GM06990 (cell line): ENCODE data around the gene FREY1.

Source experiments
- DNase-seq: peaks from one replicate; pipeline ENCODE4 v3.0.0-alpha.2; 2011; ENCODE audit not compliant: insufficient read length; ENCODE audit errors: extremely low read depth
- H3K27me3 ChIP-seq: replicated peaks from 2 replicates; pipeline ENCODE4 v1.6.0; 2011; ENCODE audit warnings: low read length; ENCODE audit not compliant: control insufficient read depth, insufficient read depth
- H3K36me3 ChIP-seq: 2 replicates; pipeline ENCODE4 v1.5.1; 2011; ENCODE audit warnings: low read length; ENCODE audit not compliant: control insufficient read depth, insufficient read depth
- H3K4me3 ChIP-seq: replicated peaks from 2 replicates; pipeline ENCODE4 v1.5.1; 2011; ENCODE audit warnings: low read depth, mild to moderate bottlenecking, control low read depth, low read length
- CTCF ChIP-seq: IDR thresholded peaks from 2 replicates; pipeline ENCODE4 v1.5.1; 2011; ENCODE audit warnings: low read length, control low read depth, mild to moderate bottlenecking, inconsistent platforms; ENCODE audit not compliant: insufficient read depth, poor library complexity, severe bottlenecking

FREY1 gene

DNA sequence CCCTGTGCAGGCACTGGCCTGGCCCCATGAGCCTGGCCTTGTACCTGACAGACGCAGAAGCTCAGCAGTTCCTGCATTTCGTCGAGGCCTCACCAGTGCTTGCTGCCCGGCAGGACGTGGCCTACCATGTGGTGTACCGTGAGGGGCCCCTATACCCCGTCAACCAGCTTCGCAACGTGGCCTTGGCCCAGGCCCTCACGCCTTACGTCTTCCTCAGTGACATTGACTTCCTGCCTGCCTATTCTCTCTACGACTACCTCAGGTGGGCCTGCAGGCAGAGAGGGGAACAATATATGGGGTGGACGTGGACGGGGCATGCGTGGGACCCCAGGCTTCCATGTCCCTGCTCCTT is 20.2 kb upstream of the FREY1 start:
- peaks cover 1% of the 10 kb centered on the region for H3K36me3 ChIP-seq
- DNase-seq = peak; percentile 13
- no peak overlapping the region for H3K4me3 ChIP-seq
- H3K27me3 ChIP-seq = peaks cover 2% of the 10 kb centered on the region; the same call in 1 of the 2 replicates
- no peak for TF ChIP-seq CTCF

GRCh38 chr11:45926536-45927331 is 19.7 kb upstream of the FREY1 start:
- Histone ChIP-seq H3K36me3 (peaks cover under 1% of the 10 kb centered on the region), H3K4me3 (no peak overlapping the region)
- DNase-seq = no peak

DNA sequence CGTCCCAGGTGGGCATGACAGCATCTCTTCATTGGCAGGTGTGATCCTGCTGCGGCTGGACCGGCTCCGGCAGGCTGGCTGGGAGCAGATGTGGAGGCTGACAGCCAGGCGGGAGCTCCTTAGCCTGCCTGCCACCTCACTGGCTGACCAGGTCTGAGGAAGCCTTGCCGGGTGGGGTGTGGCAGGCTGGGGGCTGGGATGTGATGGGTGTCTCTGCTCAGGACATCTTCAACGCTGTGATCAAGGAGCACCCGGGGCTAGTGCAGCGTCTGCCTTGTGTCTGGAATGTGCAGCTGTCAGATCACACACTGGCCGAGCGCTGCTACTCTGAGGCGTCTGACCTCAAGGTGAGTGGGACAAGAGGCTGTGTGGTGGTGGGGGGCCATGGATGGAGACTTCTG is 18.9 kb upstream of the FREY1 start:
- Histone ChIP-seq H3K27me3 (peaks cover 2% of the 10 kb centered on the region; the same call in 1 of the 2 replicates), H3K4me3 (no peak overlapping the region), H3K36me3 (no peaks in the 10 kb centered on the region)
- DNase-seq = peak; percentile 6
- no peak for TF ChIP-seq CTCF

More at GRCh38 chr11:45926536-45927331, 19.7 kb upstream of the FREY1 start:
- H3K27me3 ChIP-seq = peaks cover 2% of the 10 kb centered on the region; the same call in 1 of the 2 replicates
- TF ChIP-seq CTCF = no peak

- peaks cover 2% of the 10 kb centered on the region; the same call in 1 of the 2 replicates for H3K27me3 ChIP-seq
- TF ChIP-seq CTCF = no peak
- no peaks in the 10 kb centered on the region for H3K36me3 ChIP-seq
- DNase-seq = no peak
- H3K4me3 ChIP-seq = no peak overlapping the region
These were observed 18.5 kb upstream of the FREY1 start for GRCh38 chr11:45925550-45925949.

DNA sequence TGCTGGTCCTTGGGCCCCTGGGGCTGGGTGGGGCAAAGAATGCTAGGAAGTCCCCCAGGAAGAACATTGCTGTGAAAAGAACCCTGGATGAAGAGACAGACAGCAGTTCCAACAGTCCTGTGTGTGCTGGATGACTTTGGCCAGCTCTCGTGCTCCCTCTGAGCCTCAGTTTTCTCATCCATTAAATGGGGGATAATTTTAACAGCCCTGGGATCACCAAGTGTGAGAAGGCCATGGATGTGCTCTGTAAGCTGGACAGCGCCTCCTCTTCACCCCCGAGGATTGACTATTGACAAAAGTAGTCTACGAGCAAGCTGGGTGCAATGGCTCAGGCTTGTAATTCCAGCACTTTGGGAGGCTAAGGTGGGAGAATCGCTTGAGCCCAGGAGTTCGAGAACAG is 17.9 kb upstream of the FREY1 start:
- Histone ChIP-seq H3K4me3 (no peak overlapping the region), H3K27me3 (peaks cover 2% of the 10 kb centered on the region; the same call in 1 of the 2 replicates), H3K36me3 (no peaks in the 10 kb centered on the region)
- DNase-seq = no peak
- TF ChIP-seq CTCF = no peak
